ENCODE measurements around the gene OTOP1.
"Not testable (repeated sequence)": the region's sequence is repeated elsewhere in the genome, so short reads cannot be mapped to it uniquely, and the experiment has no call there.

The OTOP1 gene

GRCh38 chr4:4257705-4258104 is 31.0 kb upstream of the OTOP1 start:
- H3K4me3 ChIP-seq (ENCODE audit: low read length in 2 of 2); H3K4me1 ChIP-seq (ENCODE audit: control insufficient read depth, insufficient read depth, low read length); H3K36me3 ChIP-seq (ENCODE audit: control insufficient read depth in 2 of 2, insufficient read depth in 2 of 2, low read length in 2 of 2); H3K27me3 ChIP-seq (ENCODE audit: control insufficient read depth in 1 of 2, insufficient read depth in 2 of 2, low read length in 2 of 2); H3K9ac ChIP-seq (ENCODE audit: low read length in 2 of 2); H3K27ac ChIP-seq (ENCODE audit: low read length); H3K9me3 ChIP-seq (ENCODE audit: control insufficient read depth in 2 of 2, low read length in 2 of 2): not testable (repeated sequence)

- no peak overlapping the region for H3K27ac ChIP-seq (ENCODE audit: low read length)
- no peaks in the 10 kb centered on the region for H3K9me3 ChIP-seq (ENCODE audit: control insufficient read depth in 2 of 2, low read length in 2 of 2)
- no peak overlapping the region for H3K9ac ChIP-seq (ENCODE audit: low read length in 2 of 2)
- no peak overlapping the region for H3K4me3 ChIP-seq (ENCODE audit: low read length in 2 of 2)
- no peaks in the 10 kb centered on the region for H3K36me3 ChIP-seq (ENCODE audit: control insufficient read depth in 2 of 2, insufficient read depth in 2 of 2, low read length in 2 of 2)
- H3K27me3 ChIP-seq (ENCODE audit: control insufficient read depth in 1 of 2, insufficient read depth in 2 of 2, low read length in 2 of 2) = peaks cover 0 to 5% of the 10 kb centered on the region in 2 donors
- no peaks in the 10 kb centered on the region for H3K4me1 ChIP-seq (ENCODE audit: control insufficient read depth, insufficient read depth, low read length)
Observed at GRCh38 chr4:4256799-4257198, 30.1 kb upstream of the OTOP1 start.

- Histone ChIP-seq H3K27me3 (ENCODE audit: control insufficient read depth in 1 of 2, insufficient read depth in 2 of 2, low read length in 2 of 2) (peaks cover 0 to 5% of the 10 kb centered on the region in 2 donors), H3K36me3 (ENCODE audit: control insufficient read depth in 2 of 2, insufficient read depth in 2 of 2, low read length in 2 of 2) (no peaks in the 10 kb centered on the region), H3K27ac (ENCODE audit: low read length) (no peak overlapping the region), H3K9ac (ENCODE audit: low read length in 2 of 2) (no peak overlapping the region), H3K4me3 (ENCODE audit: low read length in 2 of 2) (no peak overlapping the region), H3K4me1 (ENCODE audit: control insufficient read depth, insufficient read depth, low read length) (no peaks in the 10 kb centered on the region), H3K9me3 (ENCODE audit: control insufficient read depth in 2 of 2, low read length in 2 of 2) (no peaks in the 10 kb centered on the region)
Observed at GRCh38 chr4:4254666-4255065, 27.9 kb upstream of the OTOP1 start.

- Histone ChIP-seq H3K27ac (ENCODE audit: low read length) (no peak overlapping the region), H3K9me3 (ENCODE audit: control insufficient read depth in 2 of 2, low read length in 2 of 2) (no peaks in the 10 kb centered on the region), H3K9ac (ENCODE audit: low read length in 2 of 2) (no peak overlapping the region), H3K4me1 (ENCODE audit: control insufficient read depth, insufficient read depth, low read length) (peaks cover 1% of the 10 kb centered on the region), H3K4me3 (ENCODE audit: low read length in 2 of 2) (no peak overlapping the region), H3K36me3 (ENCODE audit: control insufficient read depth in 2 of 2, insufficient read depth in 2 of 2, low read length in 2 of 2) (no peaks in the 10 kb centered on the region), H3K27me3 (ENCODE audit: control insufficient read depth in 1 of 2, insufficient read depth in 2 of 2, low read length in 2 of 2) (peaks cover 0 to 5% of the 10 kb centered on the region in 2 donors)
Observed at GRCh38 chr4:4254199-4254598, 27.5 kb upstream of the OTOP1 start.

GRCh38 chr4:4249866-4250265 is 23.1 kb upstream of the OTOP1 start:
- Histone ChIP-seq H3K36me3 (ENCODE audit: control insufficient read depth in 2 of 2, insufficient read depth in 2 of 2, low read length in 2 of 2) (peaks cover 5 to 10% of the 10 kb centered on the region in 2 donors), H3K4me1 (ENCODE audit: control insufficient read depth, insufficient read depth, low read length) (peaks cover 17% of the 10 kb centered on the region), H3K27ac (ENCODE audit: low read length) (no peak overlapping the region), H3K9ac (ENCODE audit: low read length in 2 of 2) (no peak overlapping the region), H3K4me3 (ENCODE audit: low read length in 2 of 2) (no peak overlapping the region), H3K9me3 (ENCODE audit: control insufficient read depth in 2 of 2, low read length in 2 of 2) (no peaks in the 10 kb centered on the region), H3K27me3 (ENCODE audit: control insufficient read depth in 1 of 2, insufficient read depth in 2 of 2, low read length in 2 of 2) (peaks cover 0 to 3% of the 10 kb centered on the region in 2 donors)

GRCh38 chr4:4249342-4249741 is 22.6 kb upstream of the OTOP1 start:
- H3K9me3 ChIP-seq (ENCODE audit: control insufficient read depth in 2 of 2, low read length in 2 of 2); H3K27me3 ChIP-seq (ENCODE audit: control insufficient read depth in 1 of 2, insufficient read depth in 2 of 2, low read length in 2 of 2): not testable (repeated sequence)
- peak overlapping the region in 1 of 2 donors; percentile 100 for H3K4me3 ChIP-seq (ENCODE audit: low read length in 2 of 2)
- peaks cover 17% of the 10 kb centered on the region for H3K4me1 ChIP-seq (ENCODE audit: control insufficient read depth, insufficient read depth, low read length)
- peaks cover 10 to 15% of the 10 kb centered on the region in 2 donors for H3K36me3 ChIP-seq (ENCODE audit: control insufficient read depth in 2 of 2, insufficient read depth in 2 of 2, low read length in 2 of 2)
- H3K27ac ChIP-seq (ENCODE audit: low read length) = peak overlapping the region; percentile 97
- peak overlapping the region in 1 of 2 donors; percentile 88 for H3K9ac ChIP-seq (ENCODE audit: low read length in 2 of 2)

GRCh38 chr4:4248885-4249203 is 22.1 kb upstream of the OTOP1 start:
- no peaks in the 10 kb centered on the region for H3K27me3 ChIP-seq (ENCODE audit: control insufficient read depth in 1 of 2, insufficient read depth in 2 of 2, low read length in 2 of 2)
- peak overlapping the region; percentile 94 to 100 for H3K4me3 ChIP-seq (ENCODE audit: low read length in 2 of 2)
- H3K27ac ChIP-seq (ENCODE audit: low read length) = peak overlapping the region; percentile 97

GRCh38 chr4:4248029-4248884 is 21.5 kb upstream of the OTOP1 start, which contains the start of gene TMEM128:
TMEM128 (minus strand) TSS chr4:4248223; CDS start chr4:4248202, 21 bp downstream.
- Histone ChIP-seq H3K27me3 (ENCODE audit: control insufficient read depth in 1 of 2, insufficient read depth in 2 of 2, low read length in 2 of 2) (no peaks in the 10 kb centered on the region), H3K9ac (ENCODE audit: low read length in 2 of 2) (peak within 1 kb of the TSS; percentile 88 to 97), H3K9me3 (ENCODE audit: control insufficient read depth in 2 of 2, low read length in 2 of 2) (no peaks in the 10 kb centered on the region), H3K4me1 (ENCODE audit: control insufficient read depth, insufficient read depth, low read length) (peaks cover 17% of the 10 kb centered on the region), H3K4me3 (ENCODE audit: low read length in 2 of 2) (peak within 1 kb of the TSS; percentile 94 to 100), H3K27ac (ENCODE audit: low read length) (peak within 1 kb of the TSS; percentile 97), H3K36me3 (ENCODE audit: control insufficient read depth in 2 of 2, insufficient read depth in 2 of 2, low read length in 2 of 2) (peaks cover 18 to 23% of the 10 kb centered on the region in 2 donors)

More at GRCh38 chr4:4248885-4249203, 22.1 kb upstream of the OTOP1 start:
- no peaks in the 10 kb centered on the region for H3K9me3 ChIP-seq (ENCODE audit: control insufficient read depth in 2 of 2, low read length in 2 of 2)
- peaks cover 13 to 20% of the 10 kb centered on the region in 2 donors for H3K36me3 ChIP-seq (ENCODE audit: control insufficient read depth in 2 of 2, insufficient read depth in 2 of 2, low read length in 2 of 2)
- peak overlapping the region; percentile 88 to 97 for H3K9ac ChIP-seq (ENCODE audit: low read length in 2 of 2)
- peaks cover 17% of the 10 kb centered on the region for H3K4me1 ChIP-seq (ENCODE audit: control insufficient read depth, insufficient read depth, low read length)

- Histone ChIP-seq H3K4me1 (ENCODE audit: control insufficient read depth, insufficient read depth, low read length) (peaks cover 17% of the 10 kb centered on the region), H3K36me3 (ENCODE audit: control insufficient read depth in 2 of 2, insufficient read depth in 2 of 2, low read length in 2 of 2) (peaks cover 18 to 23% of the 10 kb centered on the region in 2 donors), H3K9ac (ENCODE audit: low read length in 2 of 2) (peak overlapping the region; percentile 88 to 97), H3K27ac (ENCODE audit: low read length) (peak overlapping the region; percentile 97), H3K9me3 (ENCODE audit: control insufficient read depth in 2 of 2, low read length in 2 of 2) (no peaks in the 10 kb centered on the region), H3K27me3 (ENCODE audit: control insufficient read depth in 1 of 2, insufficient read depth in 2 of 2, low read length in 2 of 2) (no peaks in the 10 kb centered on the region), H3K4me3 (ENCODE audit: low read length in 2 of 2) (peak overlapping the region; percentile 94 to 100)
Observed at GRCh38 chr4:4247696-4248028, 20.9 kb upstream of the OTOP1 start.

- Histone ChIP-seq H3K9ac (ENCODE audit: low read length in 2 of 2) (peak overlapping the region in 1 of 2 donors; percentile 21), H3K9me3 (ENCODE audit: control insufficient read depth in 2 of 2, low read length in 2 of 2) (no peaks in the 10 kb centered on the region), H3K36me3 (ENCODE audit: control insufficient read depth in 2 of 2, insufficient read depth in 2 of 2, low read length in 2 of 2) (peaks cover 28 to 31% of the 10 kb centered on the region in 2 donors), H3K4me3 (ENCODE audit: low read length in 2 of 2) (no peak overlapping the region), H3K27me3 (ENCODE audit: control insufficient read depth in 1 of 2, insufficient read depth in 2 of 2, low read length in 2 of 2) (no peaks in the 10 kb centered on the region), H3K4me1 (ENCODE audit: control insufficient read depth, insufficient read depth, low read length) (peaks cover 17% of the 10 kb centered on the region), H3K27ac (ENCODE audit: low read length) (no peak overlapping the region)
Observed at GRCh38 chr4:4245172-4245571, 18.4 kb upstream of the OTOP1 start.

- H3K36me3 ChIP-seq (ENCODE audit: control insufficient read depth in 2 of 2, insufficient read depth in 2 of 2, low read length in 2 of 2) = peaks cover 24 to 32% of the 10 kb centered on the region in 2 donors
- H3K4me3 ChIP-seq (ENCODE audit: low read length in 2 of 2); H3K4me1 ChIP-seq (ENCODE audit: control insufficient read depth, insufficient read depth, low read length); H3K9ac ChIP-seq (ENCODE audit: low read length in 2 of 2); H3K27me3 ChIP-seq (ENCODE audit: control insufficient read depth in 1 of 2, insufficient read depth in 2 of 2, low read length in 2 of 2); H3K27ac ChIP-seq (ENCODE audit: low read length); H3K9me3 ChIP-seq (ENCODE audit: control insufficient read depth in 2 of 2, low read length in 2 of 2): not testable (repeated sequence)
Observed at GRCh38 chr4:4239551-4239950, 12.8 kb upstream of the OTOP1 start.

Measured in stomach smooth muscle (tissue), 2 donors.